PC-9 (cell line): ENCODE measurements around the gene UBE2R2. TPM values are rescaled to one million over a fixed set of nuclear protein-coding genes. Genes with fewer than 3 reads are reported as not detected.
A peak's percentile ranks its signal among the peaks of the same experiment; 100 is the strongest.

Source experiments
- BruUV-seq: library from RNA; stranded (reverse); fragments of 400-500 nt; replicated peaks from 2 replicates; lab custom pipeline; 2021; lab: Mats Ljungman, UMichigan
- CTCF ChIA-PET: fragments of 300-600 bp; sonication (Branson Sonifier 250); formaldehyde crosslinking; loops from one replicate; lab custom pipeline; 2022; ENCODE audit warnings: antibody characterized with exemption; lab: Charles Lee
- POLR2A ChIA-PET: fragments of 300-600 bp; sonication (Branson Sonifier 250); formaldehyde crosslinking; loops from one replicate; lab custom pipeline; 2022; ENCODE audit warnings: antibody characterized with exemption; ENCODE audit not compliant: unreplicated experiment; lab: Charles Lee
- DNase-seq, 2 experiments: peaks; one replicate each; pipeline versions ENCODE4 v3.0.0 to v3.0.0-alpha.2; 2015 to 2022; ENCODE audit warnings: mixed read lengths in 1 of 2
- H2AFZ ChIP-seq: fragments of 200-600 bp; sonication (generic); 2 replicates; pipeline ENCODE4 v1.8.1; 2017; ENCODE audit warnings: antibody characterized with exemption
- H3F3A ChIP-seq: fragments of 200-600 bp; sonication (generic); 2 replicates; pipeline ENCODE4 v1.8.1; 2017; ENCODE audit warnings: antibody characterized with exemption, mild to moderate bottlenecking, low read depth; ENCODE audit not compliant: insufficient read depth
- H3K27ac ChIP-seq: fragments of 200-600 bp; sonication (generic); 2 replicates; pipeline ENCODE4 v1.6.1; 2016; ENCODE audit warnings: mixed run types
- H3K27me3 ChIP-seq: fragments of 200-600 bp; sonication (generic); 2 replicates; pipeline ENCODE4 v1.6.1; 2016; ENCODE audit warnings: low read depth, mixed run types; ENCODE audit not compliant: insufficient read depth
- H3K36me3 ChIP-seq: fragments of 200-600 bp; sonication (generic); 2 replicates; pipeline ENCODE4 v1.6.1; 2016; ENCODE audit warnings: low read depth, mixed run types
- H3K4me1 ChIP-seq: fragments of 200-600 bp; sonication (generic); replicated peaks from 2 replicates; pipeline ENCODE4 v1.6.1; 2016; ENCODE audit warnings: mixed run types; ENCODE audit not compliant: insufficient read depth
- H3K4me2 ChIP-seq: fragments of 200-600 bp; sonication (generic); 2 replicates; pipeline ENCODE4 v1.6.1; 2017; ENCODE audit warnings: mixed run types
- H3K4me3 ChIP-seq: fragments of 200-600 bp; sonication (generic); 2 replicates; pipeline ENCODE4 v1.6.1; 2016; ENCODE audit warnings: mixed run types
- H3K79me2 ChIP-seq: fragments of 200-600 bp; sonication (generic); 2 replicates; pipeline ENCODE4 v1.6.1; 2017; ENCODE audit warnings: low read depth, mixed run types
- H3K9me2 ChIP-seq: fragments of 200-600 bp; sonication (generic); 2 replicates; pipeline ENCODE4 v1.8.1; 2017; ENCODE audit warnings: mild to moderate bottlenecking; ENCODE audit not compliant: insufficient read depth
- H3K9me3 ChIP-seq: fragments of 200-600 bp; sonication (generic); 2 replicates; pipeline ENCODE4 v1.8.1; 2016; ENCODE audit warnings: low read depth; ENCODE audit not compliant: insufficient read depth
- H4K20me1 ChIP-seq: fragments of 200-600 bp; sonication (generic); 2 replicates; pipeline ENCODE4 v1.8.1; 2017; ENCODE audit not compliant: insufficient read depth
- EZH2 ChIP-seq: fragments of 200-600 bp; sonication (generic); IDR thresholded peaks from 2 replicates; pipeline ENCODE4 v1.8.0; 2017; ENCODE audit warnings: antibody characterized with exemption, low read depth
- intact Hi-C: fragments of 100-400 bp; cut with micrococcal nuclease; formaldehyde crosslinking; loops from one replicate; pipeline ENCODE4 v1.10.0; 2022; ENCODE audit not compliant: unreplicated experiment
- total RNA-seq: library from RNA; stranded (reverse); gene quantifications from 2 replicates; pipeline ENCODE4 v1.2.3, GENCODE V29; 2021
- TF ChIP-seq, protein P1 (sequence below): fragments of 200-600 bp; sonication (generic); conservative IDR thresholded peaks from 2 replicates; pipeline ENCODE4 v1.6.1; 2017; ENCODE audit warnings: mixed run types, antibody characterized with exemption, mild to moderate bottlenecking, moderate library complexity

Gene UBE2R2
- total RNA-seq, 1 experiment from 2014 or later: 38.9 TPM

- CTCF ChIA-PET: no interaction called here
- no TSS peak for BruUV-seq
These were observed 64.7 kb downstream of the UBE2R2 start for GRCh38 chr9:33881635-33882034.

GRCh38 chr9:33884856-33885701 is 68.1 kb downstream of the UBE2R2 start:
- no peak overlapping the region for H3K27ac ChIP-seq
- intact Hi-C loops: no loop called here
- no peaks in the 10 kb centered on the region for H3K9me2 ChIP-seq
- H3K36me3 ChIP-seq: no peaks in the 10 kb centered on the region
- peaks cover 44% of the 10 kb centered on the region for H4K20me1 ChIP-seq
- H3F3A ChIP-seq: peaks cover 6% of the 10 kb centered on the region; the same call in 1 of the 2 replicates
- POLR2A ChIA-PET: no interaction called here
- no peak overlapping the region for H2AFZ ChIP-seq
- DNase-seq: peak in 1 of 2 experiments; percentile 2
- peaks cover 60% of the 10 kb centered on the region for H3K79me2 ChIP-seq
- no peak for TF ChIP-seq EZH2
- TF ChIP-seq, protein P1, sequence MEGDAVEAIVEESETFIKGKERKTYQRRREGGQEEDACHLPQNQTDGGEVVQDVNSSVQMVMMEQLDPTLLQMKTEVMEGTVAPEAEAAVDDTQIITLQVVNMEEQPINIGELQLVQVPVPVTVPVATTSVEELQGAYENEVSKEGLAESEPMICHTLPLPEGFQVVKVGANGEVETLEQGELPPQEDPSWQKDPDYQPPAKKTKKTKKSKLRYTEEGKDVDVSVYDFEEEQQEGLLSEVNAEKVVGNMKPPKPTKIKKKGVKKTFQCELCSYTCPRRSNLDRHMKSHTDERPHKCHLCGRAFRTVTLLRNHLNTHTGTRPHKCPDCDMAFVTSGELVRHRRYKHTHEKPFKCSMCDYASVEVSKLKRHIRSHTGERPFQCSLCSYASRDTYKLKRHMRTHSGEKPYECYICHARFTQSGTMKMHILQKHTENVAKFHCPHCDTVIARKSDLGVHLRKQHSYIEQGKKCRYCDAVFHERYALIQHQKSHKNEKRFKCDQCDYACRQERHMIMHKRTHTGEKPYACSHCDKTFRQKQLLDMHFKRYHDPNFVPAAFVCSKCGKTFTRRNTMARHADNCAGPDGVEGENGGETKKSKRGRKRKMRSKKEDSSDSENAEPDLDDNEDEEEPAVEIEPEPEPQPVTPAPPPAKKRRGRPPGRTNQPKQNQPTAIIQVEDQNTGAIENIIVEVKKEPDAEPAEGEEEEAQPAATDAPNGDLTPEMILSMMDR: no peak
- H3K9me3 ChIP-seq: no peaks in the 10 kb centered on the region
- no peaks in the 10 kb centered on the region for H3K4me1 ChIP-seq
- no TSS peak for BruUV-seq
- H3K4me3 ChIP-seq: no peak overlapping the region
- no peak overlapping the region for H3K4me2 ChIP-seq
- CTCF ChIA-PET: interaction anchor here (0.6 kb wide), 1 partner anchor 35 kb away, joined by 3 read pairs; no protein-coding TSS in a partner anchor
- H3K27me3 ChIP-seq: no peaks in the 10 kb centered on the region

More at GRCh38 chr9:33881635-33882034, 64.7 kb downstream of the UBE2R2 start:
- Histone ChIP-seq H4K20me1 (peaks cover 37% of the 10 kb centered on the region), H3F3A (peaks cover 6% of the 10 kb centered on the region; the same call in 1 of the 2 replicates), H2AFZ (no peak overlapping the region), H3K79me2 (peaks cover 92% of the 10 kb centered on the region), H3K9me2 (no peaks in the 10 kb centered on the region), H3K4me3 (no peak overlapping the region), H3K4me1 (no peaks in the 10 kb centered on the region), H3K27me3 (no peaks in the 10 kb centered on the region), H3K36me3 (no peaks in the 10 kb centered on the region), H3K9me3 (no peaks in the 10 kb centered on the region), H3K27ac (no peak overlapping the region), H3K4me2 (no peak overlapping the region)
- DNase-seq: no peak
- TF ChIP-seq, protein P1: no peak
- TF ChIP-seq EZH2: no peak
- POLR2A ChIA-PET: interaction anchor here (0.7 kb wide), 1 partner anchor 13 kb away, joined by 5 read pairs; no protein-coding TSS in a partner anchor
- intact Hi-C loops: no loop called here

DNA sequence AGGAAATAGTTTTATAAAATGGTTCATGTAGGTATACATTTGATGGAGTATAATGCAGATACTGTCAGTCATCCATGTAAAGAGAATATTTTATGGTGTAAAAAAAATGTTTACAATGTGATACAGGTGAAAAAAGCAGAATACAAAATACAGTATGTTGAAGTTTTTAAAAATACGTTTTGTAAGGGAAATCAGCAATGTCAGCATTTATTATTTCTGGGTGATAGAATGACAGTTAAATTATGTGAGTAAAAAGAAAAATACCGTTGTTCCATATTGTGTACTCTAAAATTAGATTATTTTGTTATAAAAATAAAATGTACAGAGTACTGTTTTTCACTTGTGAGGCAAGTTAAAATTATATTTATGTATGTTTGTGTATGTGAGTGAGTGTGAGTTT is 69.0 kb downstream of the UBE2R2 start:
- intact Hi-C loops: no loop called here
- H3K27ac ChIP-seq: no peak overlapping the region
- POLR2A ChIA-PET: no interaction called here
- H3K79me2 ChIP-seq: peaks cover 51% of the 10 kb centered on the region
- H3K4me1 ChIP-seq: no peaks in the 10 kb centered on the region
- no peak overlapping the region for H2AFZ ChIP-seq
- no peak overlapping the region for H3K4me2 ChIP-seq
- DNase-seq: no peak
- no peaks in the 10 kb centered on the region for H3K9me3 ChIP-seq
- no peaks in the 10 kb centered on the region for H3K27me3 ChIP-seq
- peaks cover 41% of the 10 kb centered on the region for H4K20me1 ChIP-seq
- H3K4me3 ChIP-seq: no peak overlapping the region
- no TSS peak for BruUV-seq
- no peak for TF ChIP-seq EZH2
- TF ChIP-seq, protein P1: no peak
- CTCF ChIA-PET: interaction anchor here (0.6 kb wide), 1 partner anchor 52 kb away, joined by 3 read pairs; no protein-coding TSS in a partner anchor
- no peaks in the 10 kb centered on the region for H3K36me3 ChIP-seq
- peaks cover 6% of the 10 kb centered on the region; the same call in 1 of the 2 replicates for H3F3A ChIP-seq
- no peaks in the 10 kb centered on the region for H3K9me2 ChIP-seq
